Measurements from ENCODE around the gene XPNPEP2. TPM values are rescaled to one million over a fixed set of nuclear protein-coding genes. Genes with fewer than 3 reads are reported as not detected.
"Not testable (repeated sequence)": the region's sequence is repeated elsewhere in the genome, so short reads cannot be mapped to it uniquely, and the experiment has no call there.

Gene XPNPEP2
- total RNA-seq, 1 donor from 2014 or later, result not detected

DNA sequence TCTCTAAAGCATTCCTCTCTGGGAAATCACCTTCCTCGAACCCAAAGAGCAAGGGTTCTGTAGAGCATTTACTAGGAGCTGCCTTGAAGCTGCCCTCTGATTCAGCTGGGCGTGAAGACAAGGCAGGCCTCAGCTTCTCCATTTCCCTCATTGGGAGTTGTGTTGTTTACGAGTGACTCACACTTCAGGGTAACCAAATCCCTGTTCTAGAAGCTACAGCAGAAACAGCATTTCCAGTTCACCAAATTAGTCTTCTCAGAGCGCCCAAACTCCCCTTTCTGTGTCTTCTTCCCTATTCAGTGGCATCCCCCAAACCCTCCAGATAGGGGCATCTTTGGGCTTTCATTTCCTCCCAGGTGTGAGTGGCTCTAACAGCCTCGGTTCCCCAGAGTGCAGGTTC lies 863 bp upstream of the XPNPEP2 start:
- Histone ChIP-seq H2AFZ (ENCODE audit: low read depth, low read length) (no peak overlapping the region), H3K27ac (ENCODE audit: low read depth, low read length) (no peak overlapping the region), H3K4me3 (ENCODE audit: insufficient read depth, low read depth, low read length) (no peak overlapping the region), H3K79me2 (ENCODE audit: insufficient read depth, low read length) (no peaks in the 10 kb centered on the region), H4K20me1 (ENCODE audit: insufficient read depth, low read length) (no peaks in the 10 kb centered on the region), H3K4me2 (ENCODE audit: low read length) (no peak overlapping the region), H3K4me1 (ENCODE audit: insufficient read depth, low read length) (no peaks in the 10 kb centered on the region), H3K9me3 (ENCODE audit: insufficient read depth, low read depth, low read length) (no peaks in the 10 kb centered on the region), H3K9ac (ENCODE audit: low read length) (no peak overlapping the region), H3K27me3 (ENCODE audit: insufficient read depth, low read length) (no peaks in the 10 kb centered on the region), H3K36me3 (ENCODE audit: insufficient read depth, low read length) (no peaks in the 10 kb centered on the region)
- peaks cover 3% of the 10 kb centered on the region for H3K4me1 Mint-ChIP-seq (ENCODE audit: low read depth, unreplicated experiment)
- FAIRE-seq (peak; percentile 82), DNase-seq (ENCODE audit: low read depth) (peak; percentile 35)
- TF ChIP-seq CTCF (IDR thresholded peaks at IDR 0.05; ENCODE audit: insufficient read depth, low read depth, low read length) (no peak), EZH2 (IDR thresholded peaks at IDR 0.05; ENCODE audit: insufficient read depth, low read length) (no peak)
- H3K9me3 Mint-ChIP-seq (ENCODE audit: unreplicated experiment), result no peaks in the 10 kb centered on the region
- H3K4me3 Mint-ChIP-seq (ENCODE audit: unreplicated experiment), result no peak overlapping the region
- no peak overlapping the region for H3K27ac Mint-ChIP-seq (ENCODE audit: unreplicated experiment)
- peaks cover 16% of the 10 kb centered on the region for H3K27me3 Mint-ChIP-seq (ENCODE audit: low read depth, unreplicated experiment)
- H3K36me3 Mint-ChIP-seq (ENCODE audit: low read depth, unreplicated experiment), result no peaks in the 10 kb centered on the region

- Histone ChIP-seq H4K20me1 (ENCODE audit: insufficient read depth, low read length) (no peaks in the 10 kb centered on the region), H3K4me2 (ENCODE audit: low read length) (no peak overlapping the region), H3K9me3 (ENCODE audit: insufficient read depth, low read depth, low read length) (no peaks in the 10 kb centered on the region), H3K4me1 (ENCODE audit: insufficient read depth, low read length) (no peaks in the 10 kb centered on the region), H3K36me3 (ENCODE audit: insufficient read depth, low read length) (no peaks in the 10 kb centered on the region), H3K79me2 (ENCODE audit: insufficient read depth, low read length) (no peaks in the 10 kb centered on the region), H3K27me3 (ENCODE audit: insufficient read depth, low read length) (no peaks in the 10 kb centered on the region), H3K4me3 (ENCODE audit: insufficient read depth, low read depth, low read length) (no peak overlapping the region), H3K27ac (ENCODE audit: low read depth, low read length) (no peak overlapping the region), H3K9ac (ENCODE audit: low read length) (no peak overlapping the region), H2AFZ (ENCODE audit: low read depth, low read length) (no peak overlapping the region)
- Mint-ChIP-seq H3K4me3 (ENCODE audit: unreplicated experiment) (no peak overlapping the region), H3K36me3 (ENCODE audit: low read depth, unreplicated experiment) (no peaks in the 10 kb centered on the region), H3K27me3 (ENCODE audit: low read depth, unreplicated experiment) (peaks cover 22% of the 10 kb centered on the region), H3K27ac (ENCODE audit: unreplicated experiment) (no peak overlapping the region), H3K4me1 (ENCODE audit: low read depth, unreplicated experiment) (peaks cover 3% of the 10 kb centered on the region), H3K9me3 (ENCODE audit: unreplicated experiment) (no peaks in the 10 kb centered on the region)
- FAIRE-seq, result peak; percentile 23
- TF ChIP-seq CTCF (IDR thresholded peaks at IDR 0.05; ENCODE audit: insufficient read depth, low read depth, low read length), result no peak
- no peak for TF ChIP-seq EZH2 (IDR thresholded peaks at IDR 0.05; ENCODE audit: insufficient read depth, low read length)
- no peak for DNase-seq (ENCODE audit: low read depth)
Measured at GRCh38 chrX:129739578-129739977, 799 bp downstream of the XPNPEP2 start.

DNA sequence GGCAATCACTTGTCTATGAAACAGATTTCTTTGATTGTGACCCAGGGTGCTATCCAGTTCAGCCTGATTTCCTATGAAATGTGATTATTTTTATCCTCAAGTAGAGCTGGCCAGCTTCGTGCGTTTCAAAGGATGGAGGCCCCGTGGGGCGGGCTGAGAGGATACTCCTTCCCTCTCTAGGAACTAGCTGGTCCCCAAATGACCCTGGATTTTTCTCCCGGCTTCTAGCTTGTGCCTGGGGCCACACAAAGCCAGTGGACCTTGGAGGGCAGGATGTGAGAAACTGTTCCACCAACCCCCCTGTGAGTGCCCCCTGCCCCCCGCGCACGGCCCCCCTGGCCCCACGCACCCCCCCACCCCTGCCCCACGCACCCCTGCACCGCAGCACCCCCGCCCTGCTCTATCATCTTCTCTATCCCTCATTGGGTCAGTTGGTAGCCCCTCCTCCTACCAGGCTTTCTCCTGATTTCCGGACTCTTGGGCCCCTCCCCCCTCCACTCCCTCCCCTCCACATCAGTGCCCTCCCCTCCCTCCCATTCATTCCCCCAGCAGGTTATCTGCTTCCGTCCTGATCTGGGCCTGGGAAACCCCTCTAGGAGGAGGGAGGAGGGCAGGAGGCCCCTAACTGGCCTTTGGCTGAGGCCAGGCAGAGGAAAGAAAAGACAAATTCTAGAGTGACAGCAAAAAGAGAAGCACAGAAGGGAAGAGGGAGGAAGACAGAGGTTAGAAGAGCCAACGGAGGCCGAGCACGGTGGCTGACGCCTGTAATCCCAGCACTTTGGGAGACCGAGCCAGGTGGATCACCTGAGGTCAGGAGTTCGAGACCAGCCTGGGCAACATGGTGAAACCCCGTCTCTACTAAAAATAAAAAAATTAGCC lies 3.3 kb downstream of the XPNPEP2 start:
- H3K4me1 Mint-ChIP-seq (ENCODE audit: low read depth, unreplicated experiment), result peaks cover 3% of the 10 kb centered on the region
- peaks cover 16% of the 10 kb centered on the region for H3K27me3 Mint-ChIP-seq (ENCODE audit: low read depth, unreplicated experiment)
- Histone ChIP-seq H2AFZ (ENCODE audit: low read depth, low read length) (no peak overlapping the region), H3K9ac (ENCODE audit: low read length) (no peak overlapping the region), H3K4me1 (ENCODE audit: insufficient read depth, low read length) (no peaks in the 10 kb centered on the region), H3K4me2 (ENCODE audit: low read length) (no peak overlapping the region), H3K79me2 (ENCODE audit: insufficient read depth, low read length) (no peaks in the 10 kb centered on the region), H3K27ac (ENCODE audit: low read depth, low read length) (no peak overlapping the region), H3K36me3 (ENCODE audit: insufficient read depth, low read length) (no peaks in the 10 kb centered on the region), H3K27me3 (ENCODE audit: insufficient read depth, low read length) (peaks cover 3% of the 10 kb centered on the region), H3K9me3 (ENCODE audit: insufficient read depth, low read depth, low read length) (no peaks in the 10 kb centered on the region), H3K4me3 (ENCODE audit: insufficient read depth, low read depth, low read length) (no peak overlapping the region), H4K20me1 (ENCODE audit: insufficient read depth, low read length) (no peaks in the 10 kb centered on the region)
- no peak for TF ChIP-seq EZH2 (IDR thresholded peaks at IDR 0.05; ENCODE audit: insufficient read depth, low read length)
- no peak for TF ChIP-seq CTCF (IDR thresholded peaks at IDR 0.05; ENCODE audit: insufficient read depth, low read depth, low read length)
- H3K36me3 Mint-ChIP-seq (ENCODE audit: low read depth, unreplicated experiment), result no peaks in the 10 kb centered on the region
- no peak overlapping the region for H3K27ac Mint-ChIP-seq (ENCODE audit: unreplicated experiment)
- peaks cover 1% of the 10 kb centered on the region for H3K9me3 Mint-ChIP-seq (ENCODE audit: unreplicated experiment)
- FAIRE-seq (no peak), DNase-seq (ENCODE audit: low read depth) (no peak)
- no peak overlapping the region for H3K4me3 Mint-ChIP-seq (ENCODE audit: unreplicated experiment)

GRCh38 chrX:129742759-129743152 lies 4.0 kb downstream of the XPNPEP2 start:
- not testable (repeated sequence) for H3K27me3 ChIP-seq (ENCODE audit: insufficient read depth, low read length); H3K79me2 ChIP-seq (ENCODE audit: insufficient read depth, low read length); H3K27ac Mint-ChIP-seq (ENCODE audit: unreplicated experiment); H3K36me3 ChIP-seq (ENCODE audit: insufficient read depth, low read length); H3K4me2 ChIP-seq (ENCODE audit: low read length); H3K4me3 ChIP-seq (ENCODE audit: insufficient read depth, low read depth, low read length); FAIRE-seq; H3K9ac ChIP-seq (ENCODE audit: low read length); H3K36me3 Mint-ChIP-seq (ENCODE audit: low read depth, unreplicated experiment); H3K4me1 Mint-ChIP-seq (ENCODE audit: low read depth, unreplicated experiment); H3K27ac ChIP-seq (ENCODE audit: low read depth, low read length); H4K20me1 ChIP-seq (ENCODE audit: insufficient read depth, low read length); H2AFZ ChIP-seq (ENCODE audit: low read depth, low read length); H3K4me1 ChIP-seq (ENCODE audit: insufficient read depth, low read length); H3K4me3 Mint-ChIP-seq (ENCODE audit: unreplicated experiment); H3K9me3 ChIP-seq (ENCODE audit: insufficient read depth, low read depth, low read length); DNase-seq (ENCODE audit: low read depth); H3K9me3 Mint-ChIP-seq (ENCODE audit: unreplicated experiment)
- peaks cover 16% of the 10 kb centered on the region for H3K27me3 Mint-ChIP-seq (ENCODE audit: low read depth, unreplicated experiment)
